Raji (cell line): ENCODE data around the gene ATP8B1.

ENCODE experiments used
- POLR2A ChIP-seq: IDR thresholded peaks from 2 replicates; pipeline ENCODE4 v1.6.1; 2011; ENCODE audit warnings: low read depth, low read length, control low read depth; ENCODE audit not compliant: insufficient read depth

The ATP8B1 gene

DNA sequence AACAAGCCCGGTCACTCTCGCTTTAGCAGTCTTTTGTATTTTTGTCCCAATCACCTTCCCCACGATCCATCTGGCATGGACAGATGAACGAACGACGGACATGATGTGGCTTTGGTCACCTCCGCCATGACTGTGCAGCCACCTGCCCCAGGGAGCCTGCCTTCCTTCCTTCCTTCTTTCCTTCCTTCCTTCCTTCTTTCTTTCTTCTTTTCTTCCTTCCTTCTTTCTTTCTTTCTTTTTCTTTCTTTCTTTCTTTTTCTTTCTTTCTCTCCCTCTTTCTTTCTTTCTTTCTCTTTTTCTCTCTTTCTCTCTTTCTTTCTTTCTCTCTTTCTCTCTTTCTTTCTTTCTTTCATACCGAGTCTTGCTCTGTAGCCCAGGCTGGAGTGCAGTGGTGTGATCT, 39.0 kb downstream of the ATP8B1 start:
- no peak for TF ChIP-seq POLR2A

DNA sequence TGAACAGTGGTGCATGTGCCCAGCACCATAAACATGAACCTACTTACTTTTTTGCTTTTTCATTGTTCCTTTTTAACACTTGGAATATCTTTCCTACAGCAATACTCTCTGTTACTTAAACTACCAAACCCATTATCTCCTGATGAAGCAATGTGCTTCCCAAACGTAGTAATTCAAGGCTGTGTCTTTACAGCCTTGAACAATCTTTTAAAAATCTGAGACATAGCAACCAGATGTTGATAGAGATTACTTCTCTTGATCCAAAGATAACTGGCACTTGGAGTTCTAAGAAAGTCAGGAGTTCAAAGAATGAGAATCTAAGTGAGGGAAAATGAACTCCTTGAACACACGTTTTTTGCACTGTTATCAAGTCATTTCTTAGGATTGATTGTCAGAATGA, 40.4 kb downstream of the ATP8B1 start:
- TF ChIP-seq POLR2A: no peak

- TF ChIP-seq POLR2A: no peak
Observed at GRCh38 chr18:57759650-57760049, 43.5 kb downstream of the ATP8B1 start.

DNA sequence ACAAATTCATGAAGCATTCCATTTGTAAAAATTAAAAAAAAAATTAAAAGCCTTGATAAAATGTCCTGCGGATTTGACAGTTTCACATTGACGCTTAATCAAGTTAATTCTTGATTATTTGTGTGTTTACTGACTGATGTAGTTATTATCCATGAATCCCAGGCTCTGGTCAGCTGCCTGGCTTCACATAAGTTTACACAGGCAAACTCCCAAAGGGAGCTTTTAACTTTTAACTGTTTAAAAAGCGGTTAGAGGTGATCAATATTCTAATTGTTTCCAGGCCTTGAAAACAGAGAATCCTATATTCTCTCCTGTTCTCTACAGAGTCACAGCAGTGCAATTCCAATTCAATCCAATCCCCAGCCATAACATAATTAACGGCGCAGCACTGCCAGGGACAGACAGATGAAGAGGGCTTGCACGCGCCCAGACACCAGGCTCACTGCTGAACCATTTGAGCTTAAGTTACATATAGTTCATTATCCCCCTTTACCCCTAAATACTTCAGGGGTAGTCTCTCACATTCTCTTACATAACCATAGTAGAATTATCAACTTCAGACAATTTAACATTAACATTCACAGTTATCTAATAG, 47.5 kb downstream of the ATP8B1 start:
- no peak for TF ChIP-seq POLR2A

GRCh38 chr18:57754577-57755338, 48.4 kb downstream of the ATP8B1 start:
- TF ChIP-seq POLR2A: no peak

DNA sequence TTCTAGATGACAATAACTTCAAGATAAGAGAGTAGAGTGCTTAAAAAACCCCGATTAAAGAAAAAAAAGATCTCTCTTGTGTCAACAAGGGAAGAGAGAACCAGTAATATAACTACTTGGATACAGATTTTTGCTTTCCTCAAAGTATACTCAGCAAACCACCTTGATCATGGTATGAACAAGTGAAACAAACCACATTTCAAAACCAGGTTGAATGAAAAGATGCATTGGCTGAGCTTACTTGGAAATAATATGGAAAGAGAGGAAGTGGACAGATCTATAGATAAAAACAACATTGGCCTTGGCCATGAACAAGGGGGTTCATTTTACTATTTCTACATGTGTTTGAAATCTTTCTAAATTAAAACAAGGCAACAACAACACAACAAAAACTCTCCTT, 50.1 kb downstream of the ATP8B1 start:
- TF ChIP-seq POLR2A: no peak

GRCh38 chr18:57749604-57749970, 53.5 kb downstream of the ATP8B1 start:
- no peak for TF ChIP-seq POLR2A

DNA sequence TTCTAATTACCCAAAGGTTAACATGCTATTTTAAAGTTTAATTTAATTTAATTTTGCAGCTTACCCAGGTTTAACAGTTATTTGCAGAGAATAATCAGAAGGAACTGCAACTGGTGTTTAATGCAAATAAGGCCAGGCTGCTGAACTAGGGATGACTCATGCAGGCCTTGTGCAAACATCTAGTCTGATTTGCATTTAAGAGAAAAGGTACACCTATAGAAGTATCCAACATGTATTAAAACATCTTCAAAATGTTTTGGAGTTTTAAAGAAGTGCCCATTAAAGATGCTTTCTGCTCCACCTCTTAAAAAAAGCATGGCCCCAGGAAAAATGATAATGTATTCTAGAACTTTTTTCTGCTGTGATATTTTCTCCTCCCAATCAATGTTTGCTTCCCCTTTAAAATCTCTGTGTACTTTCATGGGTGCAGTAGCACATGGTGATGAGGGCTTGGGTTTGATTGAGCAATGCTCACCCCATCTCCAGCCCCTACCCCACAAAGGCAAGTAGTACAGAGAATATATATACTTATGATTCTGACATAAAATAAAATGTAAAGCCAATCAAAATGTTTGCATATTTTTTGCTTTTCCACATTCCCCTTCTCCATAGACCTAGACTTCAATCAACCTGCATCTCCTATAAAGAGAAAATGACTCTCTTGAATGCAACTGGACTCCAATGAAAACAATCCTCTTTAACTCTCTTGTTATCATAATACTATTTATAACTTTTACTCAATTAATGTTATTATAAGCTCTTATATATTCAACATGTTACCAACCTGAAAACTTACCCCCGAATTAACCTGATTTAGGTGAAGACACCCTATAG, 54.1 kb downstream of the ATP8B1 start:
- no peak for TF ChIP-seq POLR2A

DNA sequence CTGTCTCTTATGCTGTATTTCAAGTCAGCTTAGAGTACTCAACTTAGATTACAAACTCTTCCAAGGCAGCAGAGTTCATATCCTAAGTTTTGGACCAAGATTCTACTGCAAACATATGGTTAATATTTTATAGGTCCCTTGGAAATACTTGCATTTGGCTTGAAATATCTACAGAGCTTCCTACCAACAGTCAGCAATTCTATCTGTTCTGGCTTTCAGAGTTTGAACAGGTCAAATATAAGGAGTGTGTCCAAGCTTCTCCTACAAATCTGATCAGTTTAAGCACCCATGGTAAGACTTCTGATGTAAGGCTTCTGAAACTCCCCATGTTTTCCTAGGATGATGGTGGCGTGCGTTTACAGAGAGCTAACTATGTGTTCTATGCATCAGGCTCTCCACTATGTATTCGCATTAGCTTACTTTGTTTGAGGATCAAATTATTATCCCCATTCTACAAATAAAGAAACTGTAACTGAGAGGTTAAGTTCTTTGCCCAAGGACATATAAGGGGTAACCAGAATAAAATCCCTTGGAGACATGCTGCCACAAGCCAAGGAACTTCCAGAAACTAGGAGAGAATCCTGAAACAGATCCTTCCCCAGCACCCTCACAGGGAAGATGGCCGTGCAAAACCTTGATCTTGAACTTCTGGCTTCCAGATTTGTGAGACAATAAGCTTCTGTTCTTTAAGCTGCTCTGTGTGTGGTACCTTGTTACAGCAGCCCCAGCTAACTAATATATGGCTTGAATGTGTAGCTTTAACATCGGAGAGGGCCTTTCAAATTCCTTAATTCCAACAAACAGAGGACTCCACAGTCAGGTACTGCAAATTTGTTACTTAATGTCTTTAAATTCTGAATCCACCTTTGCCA, 55.1 kb downstream of the ATP8B1 start:
- no peak for TF ChIP-seq POLR2A

DNA sequence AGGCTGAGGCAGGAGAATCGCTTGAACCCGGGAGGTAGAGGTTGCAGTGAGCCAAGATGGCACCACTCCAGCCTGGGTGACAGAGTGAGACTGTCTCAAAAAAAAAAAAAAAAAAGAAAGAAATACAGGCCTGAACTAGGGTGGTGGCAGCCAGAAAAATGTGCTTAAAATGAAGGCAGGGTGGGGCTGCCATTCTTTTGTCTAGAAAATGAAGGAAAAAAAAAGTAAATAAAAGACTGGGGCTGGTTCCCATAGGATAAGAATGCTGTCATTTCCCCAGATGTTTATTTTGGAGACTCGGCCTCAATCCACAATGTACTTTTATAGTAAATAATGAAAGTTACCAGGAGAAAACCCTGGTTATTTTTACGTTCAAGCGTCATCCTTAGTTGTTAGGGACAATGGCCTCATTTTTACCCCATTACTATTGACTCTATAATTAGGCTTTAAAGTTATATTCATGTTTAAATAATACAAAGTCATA, 58.9 kb downstream of the ATP8B1 start:
- TF ChIP-seq POLR2A: no peak

- no peak for TF ChIP-seq POLR2A
Observed at GRCh38 chr18:57743008-57743407, 60.1 kb downstream of the ATP8B1 start.

- no peak for TF ChIP-seq POLR2A
Observed at GRCh38 chr18:57741273-57741672, 61.8 kb downstream of the ATP8B1 start.

DNA sequence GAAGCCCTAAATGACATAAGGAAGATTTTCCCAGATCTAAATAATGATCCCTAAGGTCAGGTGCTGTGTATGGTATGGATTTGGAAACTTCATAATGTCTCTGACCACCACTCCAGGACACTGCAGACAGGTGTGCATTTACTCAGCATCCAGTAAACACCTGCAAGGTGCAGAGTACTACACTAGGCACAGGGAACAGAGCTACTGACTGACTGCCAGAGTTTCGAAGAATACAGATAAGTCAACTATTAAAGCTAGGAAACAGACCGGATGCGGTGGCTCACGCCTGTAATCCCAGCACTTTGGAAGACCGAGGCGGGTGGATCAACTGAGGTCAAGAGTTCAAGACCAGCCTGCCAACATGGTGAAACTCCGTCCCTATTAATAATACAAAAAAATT, 65.0 kb downstream of the ATP8B1 start:
- no peak for TF ChIP-seq POLR2A

- TF ChIP-seq POLR2A: no peak
Observed at GRCh38 chr18:57737400-57738060, 65.6 kb downstream of the ATP8B1 start.
